RCC 7860 (cell line): ENCODE measurements around the gene RPS2.

Experiments
- DNase-seq: peaks from one replicate; pipeline ENCODE4 v3.0.0-alpha.2; 2015; ENCODE audit warnings: low spot score
- FAIRE-seq: peaks from 2 replicates; lab custom pipeline; 2012; peaks lifted over from hg19 to GRCh38; lab: Jason Lieb, UNC

The RPS2 gene

GRCh38 chr16:1982991-1983543, 18.4 kb upstream of the RPS2 start:
- DNase-seq: no peak
- FAIRE-seq: no peak

GRCh38 chr16:1982013-1982433, 17.4 kb upstream of the RPS2 start:
- FAIRE-seq (no peak), DNase-seq (no peak)

- FAIRE-seq: no peak
Measured at GRCh38 chr16:1981398-1981836, 16.8 kb upstream of the RPS2 start, which contains the start of gene NOXO1. Gene NOXO1 (minus strand): TSS chr16:1981469. CDS start chr16:1981179, 290 bp downstream.

DNA sequence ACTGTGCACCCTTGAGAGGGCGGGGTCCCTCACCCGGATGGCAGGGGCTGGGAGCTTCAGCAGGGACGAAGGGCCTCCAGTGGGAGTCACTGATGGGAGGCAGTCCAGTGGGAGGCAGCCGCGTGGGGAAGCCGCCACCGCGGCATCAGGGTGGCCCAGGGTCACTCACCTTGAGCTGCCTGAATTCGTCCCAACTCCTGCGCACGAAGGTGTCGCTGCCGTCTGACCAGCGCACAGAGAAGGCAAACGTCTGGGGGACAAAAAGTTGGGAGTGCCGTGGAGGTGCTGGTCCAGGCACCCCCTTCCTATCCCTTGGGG, 16.1 kb upstream of the RPS2 start:
- FAIRE-seq (no peak), DNase-seq (no peak)

More at GRCh38 chr16:1981398-1981836, 16.8 kb upstream of the RPS2 start, which contains the start of gene NOXO1:
- no peak for DNase-seq

GRCh38 chr16:1980030-1980769, 15.6 kb upstream of the RPS2 start:
- no peak for FAIRE-seq
- no peak for DNase-seq

DNA sequence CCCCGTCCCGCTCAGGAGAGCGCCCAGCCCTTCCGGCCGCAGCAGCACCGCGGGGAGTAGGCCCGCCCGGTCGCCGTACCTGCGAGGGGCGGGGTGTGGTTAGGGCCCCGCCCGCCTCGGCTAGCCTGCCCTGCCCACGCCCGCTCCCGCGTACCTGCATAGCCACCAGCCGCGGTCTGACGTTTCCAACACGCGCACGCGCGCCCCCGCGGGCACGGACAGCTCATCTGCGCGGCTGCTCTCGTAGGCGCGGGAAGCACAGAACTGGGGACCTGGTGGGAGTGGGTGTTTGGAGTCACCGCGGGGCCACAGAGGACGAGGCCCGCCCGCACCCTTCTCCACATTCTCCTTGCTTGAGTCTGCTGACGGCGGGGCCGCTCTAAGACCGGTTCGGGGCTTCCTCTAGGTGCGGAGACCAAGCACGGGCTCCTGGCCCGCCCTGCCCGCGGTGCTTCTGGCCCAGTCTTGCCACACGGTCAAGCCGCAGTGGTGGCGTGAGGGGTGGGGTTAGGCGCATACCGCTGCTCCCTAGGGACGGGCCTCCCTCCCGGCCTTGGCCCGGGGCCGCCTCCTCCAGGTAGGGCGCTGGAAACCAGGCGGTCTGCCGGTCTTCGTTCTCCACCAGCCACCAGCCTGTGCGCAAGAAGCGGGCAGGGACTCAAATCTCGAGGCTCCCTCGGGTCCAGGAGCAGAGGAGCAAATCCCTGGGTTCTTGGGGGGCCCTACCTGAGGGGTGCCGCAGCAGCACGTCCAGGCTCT, 14.8 kb upstream of the RPS2 start:
- FAIRE-seq: no peak

DNA sequence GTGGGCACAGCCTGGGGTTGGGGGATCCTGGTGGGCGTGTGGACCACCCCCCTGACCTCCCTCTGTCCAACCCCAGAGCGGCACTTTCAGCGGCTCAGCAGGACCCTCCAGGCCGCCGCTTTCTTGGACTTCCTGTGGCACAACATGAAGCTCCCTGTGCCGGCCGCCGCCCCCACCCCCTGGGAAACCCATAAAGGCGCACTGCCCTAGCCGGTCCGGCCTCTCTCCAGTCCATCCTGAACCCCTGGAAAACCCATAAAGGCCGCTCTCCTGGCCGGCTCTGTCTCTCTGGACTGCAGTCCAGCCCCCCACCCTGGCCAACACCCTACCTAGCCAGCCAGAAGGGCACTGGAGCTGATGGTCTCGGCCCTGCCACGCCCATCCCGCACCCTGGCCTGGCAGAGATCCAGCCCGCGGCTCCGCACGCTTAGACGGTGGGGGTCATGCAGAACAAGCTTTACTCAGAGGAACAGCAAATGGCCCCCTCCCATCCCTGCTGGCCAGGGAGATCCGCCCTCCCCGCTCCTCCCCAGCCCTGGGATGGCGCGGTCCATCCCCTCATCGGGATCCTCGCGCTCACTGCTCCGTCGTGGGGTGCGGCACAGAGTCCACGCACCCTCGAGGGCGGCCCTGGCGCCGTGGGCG, 14.0 kb upstream of the RPS2 start:
- FAIRE-seq: no peak
- no peak for DNase-seq

More for the DNA sequence above, 14.8 kb upstream of the RPS2 start:
- no peak for DNase-seq

DNA sequence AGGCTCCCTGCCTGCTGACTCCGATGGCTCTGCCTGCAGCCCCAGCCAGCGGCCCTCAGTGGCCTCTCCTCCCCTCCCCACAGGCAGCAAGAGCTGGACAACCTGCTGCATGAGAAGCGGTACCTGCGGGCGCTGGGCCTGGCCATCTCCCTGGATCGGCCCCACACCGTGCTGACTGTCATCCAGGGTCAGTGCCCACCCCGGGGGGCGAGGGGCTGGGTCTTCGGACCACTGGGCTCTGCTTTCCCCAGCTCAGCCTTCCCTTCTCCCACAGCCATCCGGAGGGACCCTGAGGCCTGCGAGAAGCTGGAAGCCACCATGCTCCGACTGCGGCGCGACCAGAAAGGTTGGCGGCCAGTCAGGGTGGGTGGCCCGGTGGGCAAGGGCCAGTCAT, 13.2 kb upstream of the RPS2 start:
- DNase-seq (no peak), FAIRE-seq (no peak)

DNA sequence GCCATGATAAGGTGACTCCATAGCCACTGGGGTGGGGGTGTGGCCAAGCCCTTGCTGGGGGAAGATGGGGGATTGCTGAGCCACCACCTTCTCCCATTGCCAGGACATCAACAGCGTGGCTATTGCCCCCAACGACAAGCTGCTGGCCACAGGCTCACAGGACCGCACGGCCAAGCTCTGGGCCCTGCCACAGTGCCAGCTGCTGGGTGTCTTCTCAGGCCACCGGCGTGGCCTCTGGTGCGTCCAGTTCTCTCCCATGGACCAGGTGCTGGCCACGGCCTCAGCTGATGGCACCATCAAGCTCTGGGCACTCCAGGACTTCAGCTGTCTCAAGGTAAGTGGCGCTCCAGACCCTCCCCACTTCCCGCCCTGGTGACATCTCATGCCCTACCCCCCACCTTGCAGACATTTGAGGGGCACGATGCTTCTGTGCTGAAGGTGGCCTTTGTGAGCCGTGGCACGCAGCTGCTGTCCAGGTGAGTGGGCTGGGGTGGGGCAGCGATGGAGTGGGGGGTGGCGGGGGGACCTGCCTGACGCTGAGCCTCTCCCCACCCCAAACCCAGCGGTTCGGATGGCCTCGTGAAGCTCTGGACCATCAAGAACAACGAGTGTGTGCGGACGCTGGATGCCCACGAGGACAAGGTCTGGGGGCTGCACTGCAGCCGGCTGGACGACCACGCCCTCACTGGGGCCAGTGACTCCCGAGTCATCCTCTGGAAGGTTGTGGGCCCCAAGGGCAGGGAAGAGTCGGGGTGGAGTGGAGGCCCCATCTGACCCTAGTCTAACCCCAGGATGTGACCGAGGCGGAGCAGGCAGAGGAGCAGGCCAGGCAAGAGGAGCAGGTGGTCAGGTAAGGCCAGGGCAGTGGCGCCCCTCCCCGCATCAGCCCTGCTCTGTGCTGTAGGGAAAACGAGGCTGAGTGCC, 12.6 kb upstream of the RPS2 start:
- FAIRE-seq (no peak), DNase-seq (no peak)

DNA sequence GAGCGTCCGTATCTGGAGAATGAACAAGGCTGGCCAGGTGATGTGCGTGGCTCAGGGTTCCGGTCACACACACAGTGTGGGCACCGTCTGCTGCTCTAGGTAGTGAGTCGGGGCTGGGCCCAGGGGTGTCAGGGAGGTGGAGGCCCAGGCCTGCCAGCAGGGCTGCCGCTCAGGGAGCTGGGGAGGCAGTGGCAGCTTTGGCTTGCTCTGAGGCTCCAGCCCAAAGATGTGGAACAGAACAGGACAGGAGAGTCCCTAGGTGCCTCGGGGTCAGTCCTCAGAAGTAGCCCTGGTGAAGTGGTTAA, 11.5 kb upstream of the RPS2 start:
- DNase-seq: no peak

DNA sequence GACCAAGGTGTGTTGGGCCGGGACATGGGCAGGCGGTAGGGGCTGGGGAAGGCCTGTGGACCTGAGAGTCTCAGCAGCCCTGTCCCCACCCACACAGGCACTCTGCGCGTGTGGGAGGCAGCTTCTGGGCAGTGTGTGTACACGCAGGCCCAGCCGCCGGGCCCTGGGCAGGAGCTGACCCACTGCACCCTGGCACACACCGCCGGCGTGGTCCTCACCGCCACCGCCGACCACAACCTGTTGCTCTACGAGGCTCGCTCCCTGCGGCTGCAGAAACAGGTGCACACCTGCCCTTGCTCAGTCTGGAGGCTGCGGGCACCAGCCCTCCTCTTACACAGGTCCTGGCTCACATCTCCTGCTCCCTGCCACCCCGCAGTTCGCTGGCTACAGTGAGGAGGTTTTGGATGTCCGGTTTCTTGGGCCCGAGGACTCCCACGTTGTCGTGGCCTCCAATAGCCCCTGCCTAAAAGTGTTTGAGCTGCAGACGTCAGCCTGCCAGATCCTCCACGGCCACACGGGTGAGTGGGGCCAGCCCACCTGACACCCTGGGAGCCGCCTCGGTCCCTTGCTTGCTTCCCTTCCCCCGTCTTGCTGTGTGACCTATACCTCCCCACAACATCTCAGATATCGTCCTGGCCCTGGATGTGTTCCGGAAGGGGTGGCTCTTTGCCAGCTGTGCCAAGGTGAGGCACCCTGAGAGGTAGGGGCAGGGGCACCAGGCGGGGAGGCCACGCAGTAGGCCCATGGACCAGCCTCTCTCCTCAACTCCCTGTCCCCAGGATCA, 11.0 kb upstream of the RPS2 start:
- no peak for DNase-seq
- FAIRE-seq: no peak

More for the DNA sequence above, 11.5 kb upstream of the RPS2 start:
- FAIRE-seq: no peak

- no peak for FAIRE-seq
- DNase-seq: no peak
Measured at GRCh38 chr16:1974157-1975070, 9.8 kb upstream of the RPS2 start.

DNA sequence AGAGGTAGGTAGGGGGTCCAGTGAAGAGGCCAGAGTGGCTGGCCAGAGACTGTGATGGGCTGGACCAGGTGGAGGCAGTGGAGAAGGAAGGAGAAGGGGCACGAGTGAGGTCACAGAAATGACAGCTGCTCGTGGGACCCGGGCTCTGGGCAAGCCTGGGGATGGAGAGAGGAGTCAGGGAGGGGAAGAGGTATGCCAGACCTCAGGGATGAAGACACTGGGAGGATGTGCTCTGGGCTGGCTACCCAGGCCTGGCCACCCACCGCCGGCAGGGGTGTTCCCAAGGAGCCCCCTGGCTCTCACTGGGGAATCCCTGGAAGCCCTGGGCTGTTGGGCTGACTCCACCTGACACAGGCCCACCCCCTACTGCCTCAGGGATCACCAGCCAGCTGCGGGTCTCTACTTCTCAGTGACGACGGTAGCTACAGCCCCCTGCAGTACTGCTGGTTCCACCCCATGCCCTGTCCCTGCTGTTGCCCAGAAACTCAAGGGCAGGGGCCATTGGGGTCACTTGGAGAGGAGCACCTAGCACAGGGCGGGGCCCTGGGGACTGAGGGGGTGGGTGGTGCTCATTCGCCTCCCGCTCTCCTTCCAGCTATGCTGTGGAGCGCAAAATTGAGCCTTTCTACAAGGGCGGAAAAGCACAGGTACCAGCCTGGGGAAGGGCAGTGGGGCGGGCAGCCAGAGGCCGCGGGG, 9.0 kb upstream of the RPS2 start:
- no peak for DNase-seq
- FAIRE-seq: no peak

- DNase-seq (no peak), FAIRE-seq (no peak)
Measured at GRCh38 chr16:1972490-1972877, 7.9 kb upstream of the RPS2 start.

- DNase-seq: peak; percentile 85
Measured at GRCh38 chr16:1971796-1972489, 7.3 kb upstream of the RPS2 start, which contains the start of gene TBL3. Gene TBL3 (plus strand): TSS chr16:1972053. CDS start chr16:1972165, 112 bp downstream.

DNA sequence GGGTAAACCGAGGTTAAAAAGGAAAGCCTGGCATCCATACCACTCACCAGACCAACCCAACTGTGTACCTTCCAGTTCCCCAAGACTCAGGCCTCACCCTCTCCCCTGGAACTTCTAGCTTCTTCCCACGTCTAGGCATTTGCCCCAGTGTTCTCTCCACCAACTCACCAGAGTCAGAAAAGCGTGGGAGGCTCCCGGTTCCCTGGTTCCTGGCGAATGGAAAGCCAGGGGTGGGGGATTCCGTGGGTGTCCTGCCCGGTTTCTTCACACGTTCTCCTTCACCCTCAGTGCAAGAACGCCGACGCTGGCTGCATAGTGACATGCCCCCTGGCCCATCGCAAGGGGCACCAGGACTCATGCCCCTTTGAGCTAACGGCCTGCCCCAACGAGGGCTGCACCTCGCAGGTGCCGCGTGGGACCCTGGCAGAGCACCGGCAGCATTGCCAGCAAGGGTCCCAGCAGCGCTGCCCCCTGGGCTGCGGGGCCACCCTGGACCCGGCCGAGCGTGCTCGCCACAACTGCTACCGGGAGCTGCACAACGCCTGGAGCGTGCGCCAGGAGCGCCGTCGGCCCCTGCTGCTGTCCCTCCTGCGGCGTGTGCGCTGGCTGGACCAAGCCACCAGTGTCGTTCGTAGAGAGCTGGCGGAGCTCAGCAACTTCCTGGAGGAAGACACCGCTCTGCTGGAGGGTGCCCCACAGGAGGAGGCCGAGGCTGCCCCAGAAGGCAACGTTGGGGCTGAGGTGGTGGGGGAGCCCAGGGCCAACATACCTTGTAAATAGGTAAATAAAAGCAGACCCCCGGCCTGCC, 3.7 kb upstream of the RPS2 start:
- FAIRE-seq: no peak

More at GRCh38 chr16:1971796-1972489, 7.3 kb upstream of the RPS2 start, which contains the start of gene TBL3:
- FAIRE-seq: peak; percentile 55

More for the DNA sequence above, 3.7 kb upstream of the RPS2 start:
- no peak for DNase-seq
